Ammon's horn (tissue), 1 donor: ENCODE measurements around the gene ZNF552.

Experiments used
- DNase-seq: peaks from one replicate; pipeline ENCODE4 v3.0.0-alpha.2; 2016; ENCODE audit warnings: low spot score

Gene ZNF552

GRCh38 chr19:57776764-57777296, 37.9 kb downstream of the ZNF552 start:
- DNase-seq = no peak

GRCh38 chr19:57773488-57773887, 41.2 kb downstream of the ZNF552 start:
- DNase-seq = no peak

GRCh38 chr19:57771417-57771816, 43.3 kb downstream of the ZNF552 start:
- no peak for DNase-seq

GRCh38 chr19:57769345-57770131, 45.2 kb downstream of the ZNF552 start, which contains the start of gene ZNF586:
Gene ZNF586, plus strand, starts transcription at chr19:57769676. Its CDS starts 167 bp downstream, at chr19:57769843.
- peak; percentile 97 for DNase-seq

- DNase-seq = no peak
These were observed 55.6 kb downstream of the ZNF552 start for GRCh38 chr19:57759096-57759495.

GRCh38 chr19:57757941-57758340, 56.8 kb downstream of the ZNF552 start:
- DNase-seq = no peak
